GM12878 (cell line): ENCODE measurements around the gene SRMS. TPM values are rescaled to one million over a fixed set of nuclear protein-coding genes. Genes with fewer than 3 reads are reported as not detected.

Experiments used
- ATAC-seq: fragments of 200-7000 bp; cut with Tn5 transposase; 3 replicates; pipeline ENCODE4 v1.9.1; 2020; ENCODE audit warnings: mild to moderate bottlenecking, moderate library complexity
- BruUV-seq: library from RNA; stranded (reverse); fragments of 400-500 nt; replicated peaks from 2 replicates; lab custom pipeline; 2021; lab: Mats Ljungman, UMichigan
- CTCF ChIA-PET: fragments of 300-600 bp; sonication (Branson Sonifier 250); formaldehyde crosslinking; extraction: SDS; loops from one replicate; lab custom pipeline; 2021; ENCODE audit warnings: inconsistent platforms; lab: Yijun Ruan, JAX
- POLR2A ChIA-PET: fragments of 350-600 bp; formaldehyde crosslinking; extraction: SDS; loops from one replicate; lab custom pipeline; 2021; ENCODE audit warnings: inconsistent platforms; lab: Charles Lee
- RAD21 ChIA-PET: fragments of 300-600 bp; sonication (Branson Sonifier 250); formaldehyde crosslinking; loops from one replicate; lab custom pipeline; 2023; ENCODE audit warnings: antibody characterized with exemption; ENCODE audit not compliant: unreplicated experiment; lab: Charles Lee
- SMC1A ChIA-PET: fragments of 300-600 bp; sonication (Branson Sonifier 250); formaldehyde crosslinking; loops from one replicate; lab custom pipeline; 2023; ENCODE audit not compliant: unreplicated experiment, uncharacterized antibody; lab: Charles Lee
- DNase-seq: peaks from one replicate; pipeline ENCODE4 v3.0.0-alpha.2; 2011; ENCODE audit warnings: low read depth, low spot score
- FAIRE-seq: peaks from 3 replicates; lab custom pipeline; 2011; peaks lifted over from hg19 to GRCh38; lab: Jason Lieb, UNC
- H2AFZ ChIP-seq: 2 replicates; pipeline ENCODE4 v1.6.0; 2011; ENCODE audit warnings: low read depth, low read length, control low read depth; ENCODE audit not compliant: control insufficient read depth
- H3K27ac ChIP-seq: 2 replicates; pipeline ENCODE4 v1.5.1; 2011; ENCODE audit warnings: control low read depth; ENCODE audit not compliant: control insufficient read depth, insufficient read depth
- H3K27me3 ChIP-seq, 2 experiments: replicated peaks in 1 of 2; 2 replicates each; pipeline versions ENCODE4 v1.6.0 to v1.6.1; 2011; ENCODE audit warnings: low read length in 1 of 2; ENCODE audit not compliant: control insufficient read depth in 2 of 2, insufficient read depth in 2 of 2
- H3K36me3 ChIP-seq, 2 experiments: 2 replicates each; pipeline ENCODE4 v1.5.1; 2011; ENCODE audit warnings: low read length in 1 of 2; ENCODE audit not compliant: control insufficient read depth in 2 of 2, insufficient read depth in 2 of 2
- H3K4me1 ChIP-seq: 2 replicates; pipeline ENCODE4 v1.6.1; 2011; ENCODE audit warnings: mild to moderate bottlenecking, low read length, moderate library complexity, mixed read lengths; ENCODE audit not compliant: control insufficient read depth, insufficient read depth
- H3K4me2 ChIP-seq: 2 replicates; pipeline ENCODE4 v1.6.0; 2011; ENCODE audit warnings: control low read depth; ENCODE audit not compliant: control insufficient read depth, insufficient read depth
- H3K4me3 ChIP-seq: fragments of 200-600 bp; sonication (generic); 2 replicates; pipeline ENCODE4 v1.5.1; 2016
- H3K79me2 ChIP-seq: 2 replicates; pipeline ENCODE4 v1.6.0; 2011; ENCODE audit warnings: low read length; ENCODE audit not compliant: control insufficient read depth, insufficient read depth
- H3K9ac ChIP-seq: 2 replicates; pipeline ENCODE4 v1.8.0; 2011; ENCODE audit warnings: low read length, control low read depth, mixed read lengths; ENCODE audit not compliant: control insufficient read depth, insufficient read depth
- H3K9me3 ChIP-seq: replicated peaks from 3 replicates; pipeline ENCODE4 v1.5.1; 2011; ENCODE audit warnings: mild to moderate bottlenecking, low read length; ENCODE audit not compliant: control insufficient read depth, insufficient read depth
- H4K20me1 ChIP-seq: 2 replicates; pipeline ENCODE4 v1.6.0; 2011; ENCODE audit not compliant: control insufficient read depth, insufficient read depth
- ATF3 ChIP-seq: IDR thresholded peaks from 2 replicates; pipeline ENCODE4 v1.6.1; 2011; ENCODE audit warnings: low read depth, mild to moderate bottlenecking, low read length, moderate library complexity, borderline replicate concordance; ENCODE audit errors: extremely low read depth
- CBX5 ChIP-seq: sonication (generic); IDR thresholded peaks from 2 replicates; pipeline ENCODE4 v1.6.1; 2016; ENCODE audit warnings: low read depth, moderate library complexity, mild to moderate bottlenecking, inconsistent platforms
- EED ChIP-seq: sonication (generic); IDR thresholded peaks from 2 replicates; pipeline ENCODE4 v1.6.1; 2016; ENCODE audit warnings: antibody characterized with exemption, low read depth
- IRF3 ChIP-seq: fragments of 450-650 bp; IDR thresholded peaks from 2 replicates; pipeline ENCODE4 v1.6.1; 2014; ENCODE audit warnings: mild to moderate bottlenecking
- MAX ChIP-seq: IDR thresholded peaks from 2 replicates; pipeline ENCODE4 v1.6.1; 2012; ENCODE audit warnings: low read depth, low read length, improper control_type of control experiment
- NR2C1 ChIP-seq: fragments of 450-650 bp; IDR thresholded peaks from 2 replicates; pipeline ENCODE4 v1.6.1; 2017; ENCODE audit warnings: antibody characterized with exemption, mild to moderate bottlenecking, moderate library complexity
- POLR2A ChIP-seq: IDR thresholded peaks from 2 replicates; pipeline ENCODE4 v1.6.1; 2011; ENCODE audit warnings: low read depth, mild to moderate bottlenecking, low read length
- POLR2AphosphoS5 ChIP-seq: IDR thresholded peaks from 2 replicates; pipeline ENCODE4 v1.6.1; 2011; ENCODE audit warnings: mild to moderate bottlenecking, low read length, inconsistent platforms
- RCOR1 ChIP-seq: conservative IDR thresholded peaks from 2 replicates; pipeline ENCODE4 v1.6.1; 2012; ENCODE audit warnings: low read depth, low read length, improper control_type of control experiment
- WRNIP1 ChIP-seq: IDR thresholded peaks from 2 replicates; pipeline ENCODE4 v1.6.1; 2011; ENCODE audit warnings: low read depth, low read length, improper control_type of control experiment, borderline replicate concordance
- ZNF384 ChIP-seq: IDR thresholded peaks from 2 replicates; pipeline ENCODE4 v1.6.1; 2012; ENCODE audit warnings: low read depth, mild to moderate bottlenecking, low read length, improper control_type of control experiment, borderline replicate concordance
- WGBS: methylation state at CpG from one replicate; pipeline ENCODE4 v1.1.6; 2016; ENCODE audit warnings: low lambda C conversion rate; ENCODE audit not compliant: insufficient replicate concordance, insufficient coverage; ENCODE audit errors: missing lambda C conversion rate; 5-methylcytosine and 5-hydroxymethylcytosine counted together
- in situ Hi-C: fragments of 300-500 bp; cut with MboI; formaldehyde crosslinking; loops from 9 replicates; pipeline ENCODE4 v1.14.3; 2018; ENCODE audit warnings: mixed read lengths
- intact Hi-C: fragments of 100-400 bp; cut with micrococcal nuclease; formaldehyde crosslinking; loops from one replicate; pipeline ENCODE4 v1.14.2; 2022; ENCODE audit not compliant: unreplicated experiment
- polyA plus RNA-seq, 11 experiments: library from polyadenylated mRNA; depleted of rRNA in 4 of 11; unstranded in 6 of 11; stranded (reverse) in 5 of 11; fragments of >200 nt; fragmentation: Nextera tagmentation in 4 of 11; fragmentation: Illumina TruSeq in 1 of 11; extraction: Ambion mirVana in 4 of 11; extraction: Trizol in 1 of 11; gene quantifications; 1 replicate in 1 of 11; 2 replicates in 10 of 11; pipeline versions ENCODE4 v1.2.1 to v1.2.3, GENCODE V29; 2011 to 2016; ENCODE audit warnings: inconsistent platforms in 2 of 11, missing spikeins in 2 of 11, low read depth in 1 of 11
- total RNA-seq, 4 experiments: library from RNA; depleted of rRNA in 3 of 4; stranded (reverse); fragments of >200 nt in 3 of 4; fragmentation: Illumina TruSeq in 1 of 4; extraction: Trizol in 1 of 4; gene quantifications; 2 replicates each; pipeline versions ENCODE4 v1.2.1 to v1.2.3, GENCODE V29; 2013 to 2021
- TF ChIP-seq, protein P1 (sequence below): IDR thresholded peaks from 2 replicates; pipeline ENCODE4 v1.6.1; 2012; ENCODE audit warnings: mild to moderate bottlenecking, low read depth, low read length

The SRMS gene
- total and polyA plus RNA-seq, 10 of the 15 experiments (the other 5 are each of a cell fraction or from before 2014, with no cell fraction given): not detected

DNA sequence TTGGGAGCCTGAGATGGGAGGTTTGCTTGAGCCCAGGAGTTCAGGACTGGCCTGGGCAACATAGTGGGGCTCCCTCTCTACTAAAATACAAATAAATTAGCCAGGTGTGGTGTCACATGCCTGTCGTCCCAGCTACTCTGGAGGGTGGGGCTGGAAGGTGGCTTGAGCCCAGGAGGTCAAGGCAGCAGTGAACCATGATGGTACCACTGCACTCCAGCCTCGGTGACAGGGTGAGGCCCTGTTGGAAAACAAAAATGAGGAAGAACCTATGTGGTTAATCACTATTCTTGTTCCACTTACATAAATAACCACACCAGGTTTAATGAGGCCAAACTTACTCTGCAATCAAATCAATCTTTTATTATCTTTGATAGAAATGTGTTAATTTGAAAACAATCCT, 21.6 kb downstream of the SRMS start:
- Histone ChIP-seq H3K27me3 (no peaks in the 10 kb centered on the region; a peak in 1 of 4 replicates), H3K9ac (no peak overlapping the region), H3K27ac (no peak overlapping the region), H3K4me3 (no peak overlapping the region), H3K4me2 (no peak overlapping the region), H3K9me3 (peaks cover 4% of the 10 kb centered on the region; the same call in 2 of the 3 replicates), H3K79me2 (peaks cover 7% of the 10 kb centered on the region), H2AFZ (no peak overlapping the region), H4K20me1 (no peaks in the 10 kb centered on the region), H3K4me1 (peaks cover 14% of the 10 kb centered on the region), H3K36me3 (peaks cover 0 to 2% of the 10 kb centered on the region in 2 experiments; a peak in 1 of 4 replicates)
- intact Hi-C loops (no loop called here), in situ Hi-C loops (no loop called here)
- DNase-seq (no peak), ATAC-seq (no peak), FAIRE-seq (no peak)
- WGBS: 4% methylated on average over 2 of the region's 2 CpGs
- BruUV-seq: no TSS peak
- ChIA-PET SMC1A (no interaction called here), RAD21 (no interaction called here), CTCF (no interaction called here), POLR2A (no interaction called here)
- TF ChIP-seq RCOR1 (no peak), NR2C1 (no peak), POLR2A (peak; percentile 50; the same call in 1 of the 2 replicates)

- Histone ChIP-seq H2AFZ (no peak overlapping the region), H3K4me2 (no peak overlapping the region), H3K4me3 (no peak overlapping the region), H3K9me3 (peaks cover 4% of the 10 kb centered on the region; the same call in 2 of the 3 replicates), H3K4me1 (peaks cover 14% of the 10 kb centered on the region), H3K79me2 (peaks cover 8% of the 10 kb centered on the region), H3K9ac (no peak overlapping the region), H3K27me3 (no peaks in the 10 kb centered on the region; a peak in 1 of 4 replicates), H4K20me1 (no peaks in the 10 kb centered on the region), H3K27ac (no peak overlapping the region), H3K36me3 (peaks cover 0 to 2% of the 10 kb centered on the region in 2 experiments; a peak in 1 of 4 replicates)
- BruUV-seq: no TSS peak
- no peak for ATAC-seq
- ChIA-PET POLR2A (interaction anchor here (1.3 kb wide), 1 partner anchor 12 kb away, joined by 3 read pairs; the partner anchor contains the start of gene PTK6), SMC1A (no interaction called here), RAD21 (no interaction called here), CTCF (no interaction called here)
- FAIRE-seq: no peak
- intact Hi-C loops (no loop called here), in situ Hi-C loops (no loop called here)
- DNase-seq: no peak
- 37% methylated on average over 3 of the region's 3 CpGs for WGBS
- TF ChIP-seq ZNF384 (no peak), POLR2AphosphoS5 (no peak), NR2C1 (no peak), EED (no peak), MAX (no peak), ATF3 (no peak), IRF3 (no peak), WRNIP1 (no peak), CBX5 (no peak)
- TF ChIP-seq, protein P1, sequence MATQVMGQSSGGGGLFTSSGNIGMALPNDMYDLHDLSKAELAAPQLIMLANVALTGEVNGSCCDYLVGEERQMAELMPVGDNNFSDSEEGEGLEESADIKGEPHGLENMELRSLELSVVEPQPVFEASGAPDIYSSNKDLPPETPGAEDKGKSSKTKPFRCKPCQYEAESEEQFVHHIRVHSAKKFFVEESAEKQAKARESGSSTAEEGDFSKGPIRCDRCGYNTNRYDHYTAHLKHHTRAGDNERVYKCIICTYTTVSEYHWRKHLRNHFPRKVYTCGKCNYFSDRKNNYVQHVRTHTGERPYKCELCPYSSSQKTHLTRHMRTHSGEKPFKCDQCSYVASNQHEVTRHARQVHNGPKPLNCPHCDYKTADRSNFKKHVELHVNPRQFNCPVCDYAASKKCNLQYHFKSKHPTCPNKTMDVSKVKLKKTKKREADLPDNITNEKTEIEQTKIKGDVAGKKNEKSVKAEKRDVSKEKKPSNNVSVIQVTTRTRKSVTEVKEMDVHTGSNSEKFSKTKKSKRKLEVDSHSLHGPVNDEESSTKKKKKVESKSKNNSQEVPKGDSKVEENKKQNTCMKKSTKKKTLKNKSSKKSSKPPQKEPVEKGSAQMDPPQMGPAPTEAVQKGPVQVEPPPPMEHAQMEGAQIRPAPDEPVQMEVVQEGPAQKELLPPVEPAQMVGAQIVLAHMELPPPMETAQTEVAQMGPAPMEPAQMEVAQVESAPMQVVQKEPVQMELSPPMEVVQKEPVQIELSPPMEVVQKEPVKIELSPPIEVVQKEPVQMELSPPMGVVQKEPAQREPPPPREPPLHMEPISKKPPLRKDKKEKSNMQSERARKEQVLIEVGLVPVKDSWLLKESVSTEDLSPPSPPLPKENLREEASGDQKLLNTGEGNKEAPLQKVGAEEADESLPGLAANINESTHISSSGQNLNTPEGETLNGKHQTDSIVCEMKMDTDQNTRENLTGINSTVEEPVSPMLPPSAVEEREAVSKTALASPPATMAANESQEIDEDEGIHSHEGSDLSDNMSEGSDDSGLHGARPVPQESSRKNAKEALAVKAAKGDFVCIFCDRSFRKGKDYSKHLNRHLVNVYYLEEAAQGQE: no peak
Observed at GRCh38 chr20:63525185-63525584, 22.4 kb downstream of the SRMS start.
